Epithelial cell of proximal tubule (primary cell): ENCODE data around the gene SMARCA4. TPM values are rescaled to one million over a fixed set of nuclear protein-coding genes. Genes with fewer than 3 reads are reported as not detected.
"Not testable (repeated sequence)": the region's sequence is repeated elsewhere in the genome, so short reads cannot be mapped to it uniquely, and the experiment has no call there.

Experiments
- DNase-seq: peaks from one replicate; pipeline ENCODE4 v3.0.0-alpha.2; 2011; ENCODE audit warnings: low read depth
- H3K4me3 ChIP-seq: 2 replicates; pipeline ENCODE4 v1.5.1; 2011; ENCODE audit warnings: low read depth, mild to moderate bottlenecking, low read length
- total RNA-seq: library from RNA; depleted of rRNA; stranded (reverse); fragments of >200 nt; gene quantifications from 2 replicates; pipeline ENCODE4 v1.2.3, GENCODE V29; 2015
- TF ChIP-seq, protein P1 (sequence below): conservative IDR thresholded peaks from 2 replicates; pipeline ENCODE4 v1.5.1; 2012; ENCODE audit warnings: low read depth, mild to moderate bottlenecking, low read length

Gene SMARCA4
- total RNA-seq, 1 donor from 2014 or later, result 156 TPM

DNA sequence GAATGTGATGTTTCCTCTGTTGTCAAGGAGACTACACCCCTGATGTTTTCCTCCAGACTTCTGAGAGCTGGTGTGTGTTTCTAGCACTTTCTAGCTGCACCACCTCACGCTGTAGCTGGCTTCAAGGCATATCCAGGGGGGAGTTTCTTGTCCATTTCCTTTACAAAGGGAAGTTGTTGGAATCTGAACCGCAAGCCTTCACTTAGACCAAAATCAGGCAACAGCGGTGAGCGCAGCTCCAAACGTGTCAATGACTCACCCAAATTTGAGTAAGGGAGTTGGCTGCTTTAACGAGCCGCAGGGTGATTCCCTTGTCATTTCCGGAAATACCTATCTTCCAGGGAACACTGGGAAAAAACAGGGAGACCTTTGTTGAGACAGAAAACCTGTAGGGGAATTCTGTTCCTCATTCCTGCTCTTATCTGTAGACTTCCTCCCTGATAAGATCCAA lies 130.9 kb downstream of the SMARCA4 start:
- peak overlapping the region; percentile 98 for H3K4me3 ChIP-seq
- TF ChIP-seq, protein P1, sequence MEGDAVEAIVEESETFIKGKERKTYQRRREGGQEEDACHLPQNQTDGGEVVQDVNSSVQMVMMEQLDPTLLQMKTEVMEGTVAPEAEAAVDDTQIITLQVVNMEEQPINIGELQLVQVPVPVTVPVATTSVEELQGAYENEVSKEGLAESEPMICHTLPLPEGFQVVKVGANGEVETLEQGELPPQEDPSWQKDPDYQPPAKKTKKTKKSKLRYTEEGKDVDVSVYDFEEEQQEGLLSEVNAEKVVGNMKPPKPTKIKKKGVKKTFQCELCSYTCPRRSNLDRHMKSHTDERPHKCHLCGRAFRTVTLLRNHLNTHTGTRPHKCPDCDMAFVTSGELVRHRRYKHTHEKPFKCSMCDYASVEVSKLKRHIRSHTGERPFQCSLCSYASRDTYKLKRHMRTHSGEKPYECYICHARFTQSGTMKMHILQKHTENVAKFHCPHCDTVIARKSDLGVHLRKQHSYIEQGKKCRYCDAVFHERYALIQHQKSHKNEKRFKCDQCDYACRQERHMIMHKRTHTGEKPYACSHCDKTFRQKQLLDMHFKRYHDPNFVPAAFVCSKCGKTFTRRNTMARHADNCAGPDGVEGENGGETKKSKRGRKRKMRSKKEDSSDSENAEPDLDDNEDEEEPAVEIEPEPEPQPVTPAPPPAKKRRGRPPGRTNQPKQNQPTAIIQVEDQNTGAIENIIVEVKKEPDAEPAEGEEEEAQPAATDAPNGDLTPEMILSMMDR, result no peak
- DNase-seq, result peak; percentile 63

- peak overlapping the region; percentile 98 for H3K4me3 ChIP-seq
- TF ChIP-seq, protein P1, result no peak
- peak; percentile 56 for DNase-seq
These were observed 131.3 kb downstream of the SMARCA4 start for GRCh38 chr19:11092181-11092538.

DNA sequence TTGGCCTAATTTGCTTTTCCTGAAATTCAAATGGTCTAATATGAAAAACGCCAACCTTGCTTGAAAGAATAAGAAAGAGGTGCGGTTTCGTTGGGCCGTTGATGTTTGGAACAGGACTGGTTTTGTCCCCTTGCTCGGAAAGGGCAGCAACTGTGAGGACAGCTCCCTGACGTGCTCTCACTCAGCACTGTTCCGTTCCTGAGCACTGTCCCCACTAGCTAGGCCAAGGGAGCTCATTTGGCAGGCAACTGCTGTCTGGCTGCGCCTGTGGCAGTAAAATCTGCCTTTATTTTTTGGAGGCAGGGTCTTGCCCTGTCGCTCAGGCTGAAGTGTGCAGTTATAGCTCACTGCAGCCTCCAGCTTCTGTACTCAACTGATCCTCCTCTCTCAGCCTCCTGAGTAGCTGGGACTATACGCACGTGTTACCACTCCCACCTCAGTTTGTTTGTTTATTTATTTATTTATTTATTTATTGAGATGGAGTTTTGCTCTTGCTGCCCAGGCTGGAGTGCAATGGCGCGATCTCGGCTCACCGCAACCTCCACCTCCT lies 132.9 kb downstream of the SMARCA4 start:
- H3K4me3 ChIP-seq, result no peak overlapping the region
- DNase-seq, result no peak
- TF ChIP-seq, protein P1, result no peak

DNA sequence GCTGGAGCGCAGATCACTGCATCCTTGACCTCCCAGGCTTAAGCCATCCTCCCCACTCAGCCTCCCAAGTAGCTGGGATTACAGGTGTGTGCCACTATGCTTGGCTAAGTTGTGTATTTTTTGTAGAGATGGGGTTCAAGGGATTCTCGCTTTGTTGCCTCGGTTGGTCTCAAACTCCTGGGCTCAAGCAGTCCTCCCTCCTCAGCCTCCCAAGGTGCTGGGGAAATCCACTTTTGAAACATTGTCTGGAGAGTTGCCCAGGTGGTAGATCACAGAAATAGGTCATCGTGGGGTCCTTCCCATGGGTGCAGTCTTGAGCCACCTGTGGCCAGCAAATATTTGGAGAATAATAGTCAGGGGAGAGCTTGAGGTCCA lies 133.7 kb downstream of the SMARCA4 start:
- TF ChIP-seq, protein P1, result no peak
- peak overlapping the region; percentile 25 for H3K4me3 ChIP-seq
- DNase-seq, result no peak

GRCh38 chr19:11096210-11096841 lies 135.5 kb downstream of the SMARCA4 start:
- TF ChIP-seq, protein P1, result no peak
- H3K4me3 ChIP-seq, result no peak overlapping the region
- DNase-seq, result no peak

- DNase-seq, H3K4me3 ChIP-seq: not testable (repeated sequence)
These were observed 136.5 kb downstream of the SMARCA4 start for GRCh38 chr19:11097367-11097766.

DNA sequence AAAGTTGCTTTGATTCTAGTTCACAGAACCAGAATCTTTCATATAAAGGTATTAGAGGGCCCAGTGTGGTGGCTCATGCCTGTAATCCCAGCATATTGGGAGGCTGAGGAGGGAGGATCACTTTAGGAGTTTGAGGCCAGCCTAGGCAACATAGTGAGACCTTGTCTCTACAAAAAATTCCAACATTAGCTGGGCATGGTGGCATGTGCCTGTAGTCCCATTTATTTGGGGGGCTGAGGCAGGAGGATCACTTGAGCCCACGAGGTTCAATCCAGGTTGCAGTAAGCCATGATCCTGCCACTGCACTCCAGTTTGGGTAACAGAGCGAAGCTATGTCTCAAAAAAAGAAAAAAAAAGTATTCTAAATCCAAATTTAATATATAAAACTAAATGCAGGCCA lies 137.5 kb downstream of the SMARCA4 start:
- DNase-seq, result no peak
- H3K4me3 ChIP-seq, result no peak overlapping the region
- TF ChIP-seq, protein P1, result no peak
